BLaER1 treated with 17β-estradiol and CSF1 and Interleukin-3, amounts not matched to agents 10 nM and 100 nM (cell line): ENCODE results near the gene GSTA2.
"Not testable (repeated sequence)": the region's sequence is repeated elsewhere in the genome, so short reads cannot be mapped to it uniquely, and the experiment has no call there.

Experiments
- H3K27ac ChIP-seq, 11 experiments: shearing (Covaris generic); formaldehyde crosslinking; 2 replicates each; pipeline ENCODE4 v1.8.1; 2022
- H3K27me3 ChIP-seq, 11 experiments: shearing (Covaris generic); formaldehyde crosslinking; 2 replicates each; pipeline ENCODE4 v1.8.1; 2022
- H3K36me3 ChIP-seq, 11 experiments: shearing (Covaris generic); formaldehyde crosslinking; 2 replicates each; pipeline ENCODE4 v1.8.1; 2022
- H3K4me1 ChIP-seq, 10 experiments: shearing (Covaris generic); formaldehyde crosslinking; 2 replicates each; pipeline ENCODE4 v1.8.1; 2022
- H3K4me2 ChIP-seq, 11 experiments: shearing (Covaris generic); formaldehyde crosslinking; 2 replicates each; pipeline ENCODE4 v1.8.1; 2022
- H3K4me3 ChIP-seq, 10 experiments: shearing (Covaris generic); formaldehyde crosslinking; 2 replicates each; pipeline ENCODE4 v1.8.1; 2022
- H3K9ac ChIP-seq, 11 experiments: shearing (Covaris generic); formaldehyde crosslinking; 2 replicates each; pipeline ENCODE4 v1.8.1; 2022
- H3K9me3 ChIP-seq, 11 experiments: shearing (Covaris generic); formaldehyde crosslinking; replicated peaks in 1 of 11; 2 replicates each; pipeline ENCODE4 v1.8.1; 2022
- H4K20me1 ChIP-seq, 11 experiments: shearing (Covaris generic); formaldehyde crosslinking; 2 replicates each; pipeline ENCODE4 v1.8.1; 2022
- Cebpa-rat ChIP-seq, 11 experiments: shearing (Covaris generic); IDR thresholded peaks; 2 replicates each; pipeline ENCODE4 v1.8.1; 2022

The GSTA2 gene

GRCh38 chr6:52763322-52763916 lies at the start of gene GSTA2:
TSS of gene GSTA2 (minus strand) at chr6:52763475. CDS start at chr6:52757947, 5,528 bp downstream.
- not testable (repeated sequence) for H3K4me1 ChIP-seq, H3K4me2 ChIP-seq, H3K4me3 ChIP-seq, H3K27ac ChIP-seq, H4K20me1 ChIP-seq, H3K36me3 ChIP-seq, H3K9ac ChIP-seq, H3K9me3 ChIP-seq, H3K27me3 ChIP-seq

GRCh38 chr6:52809777-52810176 lies 46.5 kb upstream of the GSTA2 start:
- not testable (repeated sequence) for H3K9me3 ChIP-seq, H4K20me1 ChIP-seq, H3K27ac ChIP-seq, H3K4me3 ChIP-seq, H3K4me2 ChIP-seq, H3K36me3 ChIP-seq, H3K9ac ChIP-seq, H3K4me1 ChIP-seq, H3K27me3 ChIP-seq

- Histone ChIP-seq H3K36me3 (no peaks in the 10 kb centered on the region), H3K4me3 (no peak overlapping the region), H3K4me2 (no peak overlapping the region), H4K20me1 (no peaks in the 10 kb centered on the region), H3K27ac (no peak overlapping the region), H3K9ac (no peak overlapping the region), H3K9me3 (no peaks in the 10 kb centered on the region), H3K27me3 (no peaks in the 10 kb centered on the region), H3K4me1 (no peaks in the 10 kb centered on the region)
- TF ChIP-seq Cebpa-rat (IDR thresholded peaks at IDR 0.05) = no peak
Measured at GRCh38 chr6:52808660-52809059, 45.4 kb upstream of the GSTA2 start.

GRCh38 chr6:52803668-52804255 lies 40.5 kb upstream of the GSTA2 start, which contains the start of gene GSTA1:
TSS of gene GSTA1 (minus strand) at chr6:52803816. CDS start at chr6:52799267, 4,549 bp downstream.
- not testable (repeated sequence) for H3K27ac ChIP-seq

GRCh38 chr6:52802806-52803205 lies 39.5 kb upstream of the GSTA2 start:
- no peak overlapping the region for H3K4me3 ChIP-seq
- no peak for TF ChIP-seq Cebpa-rat (IDR thresholded peaks at IDR 0.05)
- no peak overlapping the region for H3K27ac ChIP-seq
- no peaks in the 10 kb centered on the region for H3K9me3 ChIP-seq
- no peaks in the 10 kb centered on the region for H3K4me1 ChIP-seq
- H3K4me2 ChIP-seq = no peak overlapping the region
- H3K9ac ChIP-seq = no peak overlapping the region
- H4K20me1 ChIP-seq = no peaks in the 10 kb centered on the region
- H3K27me3 ChIP-seq = no peaks in the 10 kb centered on the region
- H3K36me3 ChIP-seq = no peaks in the 10 kb centered on the region

More at GRCh38 chr6:52803668-52804255, 40.5 kb upstream of the GSTA2 start, which contains the start of gene GSTA1:
- not testable (repeated sequence) for H3K9ac ChIP-seq, H3K4me1 ChIP-seq, H4K20me1 ChIP-seq, H3K4me3 ChIP-seq, H3K4me2 ChIP-seq, H3K9me3 ChIP-seq, H3K27me3 ChIP-seq, H3K36me3 ChIP-seq

- no peaks in the 10 kb centered on the region for H3K36me3 ChIP-seq
- no peak overlapping the region for H3K9ac ChIP-seq
- no peaks in the 10 kb centered on the region for H4K20me1 ChIP-seq
- no peak overlapping the region for H3K4me3 ChIP-seq
- no peak overlapping the region for H3K27ac ChIP-seq
- no peaks in the 10 kb centered on the region for H3K4me1 ChIP-seq
- no peaks in the 10 kb centered on the region for H3K27me3 ChIP-seq
- H3K4me2 ChIP-seq = no peak overlapping the region
- H3K9me3 ChIP-seq = no peaks in the 10 kb centered on the region
- TF ChIP-seq Cebpa-rat (IDR thresholded peaks at IDR 0.05) = no peak
Measured at GRCh38 chr6:52801188-52801841, 38.0 kb upstream of the GSTA2 start.

- H3K36me3 ChIP-seq, H3K27me3 ChIP-seq, H3K27ac ChIP-seq, H4K20me1 ChIP-seq, H3K9ac ChIP-seq, H3K4me2 ChIP-seq, H3K4me1 ChIP-seq, H3K4me3 ChIP-seq, H3K9me3 ChIP-seq: not testable (repeated sequence)
Measured at GRCh38 chr6:52799272-52799671, 36.0 kb upstream of the GSTA2 start.

- not testable (repeated sequence) for H3K4me2 ChIP-seq, H3K36me3 ChIP-seq, H3K4me1 ChIP-seq, H3K27ac ChIP-seq, H4K20me1 ChIP-seq, H3K4me3 ChIP-seq, H3K9ac ChIP-seq, H3K27me3 ChIP-seq
- H3K9me3 ChIP-seq = peaks cover 0 to 20% (median 13%) of the 10 kb centered on the region in 11 experiments; a peak in 16 of 22 replicates
Measured at GRCh38 chr6:52794366-52794765, 31.1 kb upstream of the GSTA2 start.

GRCh38 chr6:52790861-52791260 lies 27.6 kb upstream of the GSTA2 start:
- TF ChIP-seq Cebpa-rat (IDR thresholded peaks at IDR 0.05) = no peak
- H3K27ac ChIP-seq = no peak overlapping the region
- H3K36me3 ChIP-seq = no peaks in the 10 kb centered on the region
- peaks cover 6 to 34% (median 26%) of the 10 kb centered on the region in 11 experiments; a peak in 20 of 22 replicates for H3K9me3 ChIP-seq
- H3K4me3 ChIP-seq = no peak overlapping the region
- H3K4me2 ChIP-seq = no peak overlapping the region
- H3K27me3 ChIP-seq = no peaks in the 10 kb centered on the region
- H4K20me1 ChIP-seq = no peaks in the 10 kb centered on the region
- no peaks in the 10 kb centered on the region for H3K4me1 ChIP-seq
- no peak overlapping the region for H3K9ac ChIP-seq

- not testable (repeated sequence) for H3K4me1 ChIP-seq, H3K27me3 ChIP-seq, H3K4me2 ChIP-seq, H3K36me3 ChIP-seq, H3K9ac ChIP-seq, H3K27ac ChIP-seq, H3K4me3 ChIP-seq, H4K20me1 ChIP-seq
- peaks cover 6 to 34% (median 26%) of the 10 kb centered on the region in 11 experiments; a peak in 20 of 22 replicates for H3K9me3 ChIP-seq
Measured at GRCh38 chr6:52789658-52790057, 26.4 kb upstream of the GSTA2 start.
